Measurements from ENCODE around the gene PPP1R14C.
"Not testable (repeated sequence)": the region's sequence is repeated elsewhere in the genome, so short reads cannot be mapped to it uniquely, and the experiment has no call there.

Gene PPP1R14C

GRCh38 chr6:150123645-150124044 is 19.2 kb upstream of the PPP1R14C start:
- in situ Hi-C loops (cut with HindIII; ENCODE audit: low pct_unique_long_range_greater_than_20kb, low sequenced_read_pairs), result no loop called here
- no peak for DNase-seq (ENCODE audit: low read depth in 1 of 2, low spot score in 1 of 2)
- no peak for TF ChIP-seq JUND (IDR thresholded peaks at IDR 0.05; ENCODE audit: low read depth)

- in situ Hi-C loops (cut with HindIII; ENCODE audit: low pct_unique_long_range_greater_than_20kb, low sequenced_read_pairs), result no loop called here
- no peak for TF ChIP-seq JUND (IDR thresholded peaks at IDR 0.05; ENCODE audit: low read depth)
- DNase-seq (ENCODE audit: low read depth in 1 of 2, low spot score in 1 of 2), result no peak
Measured at GRCh38 chr6:150124235-150124634, 18.6 kb upstream of the PPP1R14C start.

- DNase-seq (ENCODE audit: low read depth in 1 of 2, low spot score in 1 of 2), result no peak
- TF ChIP-seq JUND (IDR thresholded peaks at IDR 0.05; ENCODE audit: low read depth), result no peak
- in situ Hi-C loops (cut with HindIII; ENCODE audit: low pct_unique_long_range_greater_than_20kb, low sequenced_read_pairs), result no loop called here
Measured at GRCh38 chr6:150126641-150127291, 16.1 kb upstream of the PPP1R14C start.

- in situ Hi-C loops (cut with HindIII; ENCODE audit: low pct_unique_long_range_greater_than_20kb, low sequenced_read_pairs), result no loop called here
- no peak for DNase-seq (ENCODE audit: low read depth in 1 of 2, low spot score in 1 of 2)
Measured at GRCh38 chr6:150128425-150128824, 14.4 kb upstream of the PPP1R14C start.

GRCh38 chr6:150129616-150130505 is 13.0 kb upstream of the PPP1R14C start:
- DNase-seq (ENCODE audit: low read depth in 1 of 2, low spot score in 1 of 2), result peak in 1 of 2 experiments; percentile 25
- in situ Hi-C loops (cut with HindIII; ENCODE audit: low pct_unique_long_range_greater_than_20kb, low sequenced_read_pairs), result no loop called here
- no peak for TF ChIP-seq JUND (IDR thresholded peaks at IDR 0.05; ENCODE audit: low read depth)

More at GRCh38 chr6:150128425-150128824, 14.4 kb upstream of the PPP1R14C start:
- TF ChIP-seq JUND (IDR thresholded peaks at IDR 0.05; ENCODE audit: low read depth), result no peak

- in situ Hi-C loops (cut with HindIII; ENCODE audit: low pct_unique_long_range_greater_than_20kb, low sequenced_read_pairs), result no loop called here
- DNase-seq (ENCODE audit: low read depth in 1 of 2, low spot score in 1 of 2), result no peak
- no peak for TF ChIP-seq JUND (IDR thresholded peaks at IDR 0.05; ENCODE audit: low read depth)
Measured at GRCh38 chr6:150133686-150134085, 9.2 kb upstream of the PPP1R14C start.

- in situ Hi-C loops (cut with HindIII; ENCODE audit: low pct_unique_long_range_greater_than_20kb, low sequenced_read_pairs), result no loop called here
- DNase-seq (ENCODE audit: low read depth in 1 of 2, low spot score in 1 of 2), result no peak
- no peak for TF ChIP-seq JUND (IDR thresholded peaks at IDR 0.05; ENCODE audit: low read depth)
Measured at GRCh38 chr6:150134280-150134920, 8.4 kb upstream of the PPP1R14C start.

- DNase-seq (ENCODE audit: low read depth in 1 of 2, low spot score in 1 of 2); in situ Hi-C loops (cut with HindIII; ENCODE audit: low pct_unique_long_range_greater_than_20kb, low sequenced_read_pairs): not testable (repeated sequence)
Measured at GRCh38 chr6:150137711-150138110, 5.1 kb upstream of the PPP1R14C start.

- no peak for DNase-seq (ENCODE audit: low read depth in 1 of 2, low spot score in 1 of 2)
- in situ Hi-C loops (cut with HindIII; ENCODE audit: low pct_unique_long_range_greater_than_20kb, low sequenced_read_pairs), result no loop called here
Measured at GRCh38 chr6:150138638-150139037, 4.2 kb upstream of the PPP1R14C start.

GRCh38 chr6:150139533-150139932 is 3.3 kb upstream of the PPP1R14C start:
- in situ Hi-C loops (cut with HindIII; ENCODE audit: low pct_unique_long_range_greater_than_20kb, low sequenced_read_pairs), result no loop called here
- TF ChIP-seq JUND (IDR thresholded peaks at IDR 0.05; ENCODE audit: low read depth), result no peak
- peak in 1 of 2 experiments; percentile 28 for DNase-seq (ENCODE audit: low read depth in 1 of 2, low spot score in 1 of 2)

More at GRCh38 chr6:150138638-150139037, 4.2 kb upstream of the PPP1R14C start:
- TF ChIP-seq JUND (IDR thresholded peaks at IDR 0.05; ENCODE audit: low read depth), result no peak

- in situ Hi-C loops (cut with HindIII; ENCODE audit: low pct_unique_long_range_greater_than_20kb, low sequenced_read_pairs), result no loop called here
- TF ChIP-seq JUND (IDR thresholded peaks at IDR 0.05; ENCODE audit: low read depth), result no peak
- no peak for DNase-seq (ENCODE audit: low read depth in 1 of 2, low spot score in 1 of 2)
Measured at GRCh38 chr6:150140236-150140969, 2.4 kb upstream of the PPP1R14C start.

GRCh38 chr6:150142097-150142669 is 661 bp upstream of the PPP1R14C start:
- TF ChIP-seq JUND (IDR thresholded peaks at IDR 0.05; ENCODE audit: low read depth), result no peak
- DNase-seq (ENCODE audit: low read depth in 1 of 2, low spot score in 1 of 2), result no peak
- in situ Hi-C loops (cut with HindIII; ENCODE audit: low pct_unique_long_range_greater_than_20kb, low sequenced_read_pairs), result no loop called here
